HEK293 (cell line): ENCODE measurements around the gene TSPO2.

Source experiments
- CTCF ChIP-seq: fragments of 450-650 bp; formaldehyde crosslinking; IDR thresholded peaks from 2 replicates; pipeline ENCODE4 v1.5.1; 2016; ENCODE audit warnings: missing biosample characterization, missing genetic modification characterization
- MZF1 ChIP-seq: fragments of 450-650 bp; formaldehyde crosslinking; IDR thresholded peaks from 2 replicates; pipeline ENCODE4 v1.5.1; 2017; ENCODE audit warnings: missing biosample characterization, missing genetic modification characterization, borderline replicate concordance
- REST ChIP-seq: fragments of 450-650 bp; formaldehyde crosslinking; IDR thresholded peaks from 2 replicates; pipeline ENCODE4 v1.5.1; 2016; ENCODE audit warnings: missing biosample characterization, missing genetic modification characterization
- SP2 ChIP-seq: fragments of 450-650 bp; formaldehyde crosslinking; IDR thresholded peaks from 2 replicates; pipeline ENCODE4 v1.5.1; 2016; ENCODE audit warnings: missing biosample characterization, missing genetic modification characterization
- TCF7L2 ChIP-seq: IDR thresholded peaks from 2 replicates; pipeline ENCODE4 v1.6.1; 2011; ENCODE audit warnings: low read depth, mild to moderate bottlenecking, inconsistent platforms, low read length, moderate library complexity, borderline replicate concordance
- ZNF140 ChIP-seq: fragments of 450-650 bp; formaldehyde crosslinking; IDR thresholded peaks from 2 replicates; pipeline ENCODE4 v1.5.1; 2016; ENCODE audit warnings: missing biosample characterization, missing genetic modification characterization
- ZNF239 ChIP-seq: fragments of 450-650 bp; formaldehyde crosslinking; IDR thresholded peaks from 2 replicates; pipeline ENCODE4 v1.5.1; 2016; ENCODE audit warnings: missing biosample characterization, missing genetic modification characterization
- ZNF76 ChIP-seq: fragments of 450-650 bp; formaldehyde crosslinking; IDR thresholded peaks from 2 replicates; pipeline ENCODE4; 2016; ENCODE audit warnings: low read depth, missing biosample characterization, missing genetic modification characterization, borderline replicate concordance
- TF ChIP-seq, protein P1 (sequence below): fragments of 450-650 bp; formaldehyde crosslinking; IDR thresholded peaks from 2 replicates; pipeline ENCODE4 v1.5.1; 2016; ENCODE audit warnings: missing biosample characterization, missing genetic modification characterization, borderline replicate concordance

- no peak for TF ChIP-seq MZF1 (tag by site-specific recombination)
- TF ChIP-seq CTCF (tag by site-specific recombination) = no peak
- no peak for TF ChIP-seq REST (tag by site-specific recombination)
- TF ChIP-seq, protein P1, sequence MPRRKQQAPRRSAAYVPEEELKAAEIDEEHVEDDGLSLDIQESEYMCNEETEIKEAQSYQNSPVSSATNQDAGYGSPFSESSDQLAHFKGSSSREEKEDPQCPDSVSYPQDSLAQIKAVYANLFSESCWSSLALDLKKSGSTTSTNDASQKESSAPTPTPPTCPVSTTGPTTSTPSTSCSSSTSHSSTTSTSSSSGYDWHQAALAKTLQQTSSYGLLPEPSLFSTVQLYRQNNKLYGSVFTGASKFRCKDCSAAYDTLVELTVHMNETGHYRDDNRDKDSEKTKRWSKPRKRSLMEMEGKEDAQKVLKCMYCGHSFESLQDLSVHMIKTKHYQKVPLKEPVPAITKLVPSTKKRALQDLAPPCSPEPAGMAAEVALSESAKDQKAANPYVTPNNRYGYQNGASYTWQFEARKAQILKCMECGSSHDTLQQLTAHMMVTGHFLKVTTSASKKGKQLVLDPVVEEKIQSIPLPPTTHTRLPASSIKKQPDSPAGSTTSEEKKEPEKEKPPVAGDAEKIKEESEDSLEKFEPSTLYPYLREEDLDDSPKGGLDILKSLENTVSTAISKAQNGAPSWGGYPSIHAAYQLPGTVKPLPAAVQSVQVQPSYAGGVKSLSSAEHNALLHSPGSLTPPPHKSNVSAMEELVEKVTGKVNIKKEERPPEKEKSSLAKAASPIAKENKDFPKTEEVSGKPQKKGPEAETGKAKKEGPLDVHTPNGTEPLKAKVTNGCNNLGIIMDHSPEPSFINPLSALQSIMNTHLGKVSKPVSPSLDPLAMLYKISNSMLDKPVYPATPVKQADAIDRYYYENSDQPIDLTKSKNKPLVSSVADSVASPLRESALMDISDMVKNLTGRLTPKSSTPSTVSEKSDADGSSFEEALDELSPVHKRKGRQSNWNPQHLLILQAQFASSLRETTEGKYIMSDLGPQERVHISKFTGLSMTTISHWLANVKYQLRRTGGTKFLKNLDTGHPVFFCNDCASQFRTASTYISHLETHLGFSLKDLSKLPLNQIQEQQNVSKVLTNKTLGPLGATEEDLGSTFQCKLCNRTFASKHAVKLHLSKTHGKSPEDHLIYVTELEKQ (tag by site-specific recombination) = no peak
- TF ChIP-seq ZNF239 (tag by site-specific recombination) = no peak
- TF ChIP-seq ZNF76 = no peak
- no peak for TF ChIP-seq TCF7L2
- no peak for TF ChIP-seq SP2 (tag by site-specific recombination)
- TF ChIP-seq ZNF140 (tag by site-specific recombination) = no peak
These were observed 14.7 kb downstream of the TSPO2 start for GRCh38 chr6:41056768-41057490.
